ENCODE results near the gene HOMER2. TPM values are rescaled to one million over a fixed set of nuclear protein-coding genes. Genes with fewer than 3 reads are reported as not detected.

The HOMER2 gene
- total RNA-seq, 1 donor from 2014 or later, result 18.2 TPM

DNA sequence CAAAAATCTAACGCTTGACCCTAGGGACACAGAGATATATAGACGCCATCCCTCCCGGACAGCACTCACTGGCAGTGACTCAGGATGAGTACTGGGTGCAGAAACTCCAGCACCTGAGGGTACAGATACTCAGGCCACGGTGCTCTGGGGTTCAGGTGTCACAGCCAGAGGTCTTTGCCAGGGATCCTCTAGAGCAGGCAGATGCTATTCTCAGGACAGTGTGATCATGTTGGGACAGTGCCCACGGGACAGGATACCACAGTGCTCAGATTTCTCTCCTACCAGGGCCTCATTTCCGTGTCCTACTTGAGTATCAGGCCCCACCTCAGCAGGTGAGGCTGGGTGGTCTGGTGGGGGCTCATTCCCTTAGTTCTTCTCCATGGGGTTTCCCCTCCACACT lies 34.4 kb downstream of the HOMER2 start:
- no peak for DNase-seq (ENCODE audit: extremely low spot score in 2 of 2)
- Histone ChIP-seq H3K27ac (no peak overlapping the region), H3K4me1 (no peaks in the 10 kb centered on the region), H3K4me3 (no peak overlapping the region), H3K36me3 (no peaks in the 10 kb centered on the region), H3K27me3 (no peaks in the 10 kb centered on the region), H3K9me3 (no peaks in the 10 kb centered on the region)
- intact Hi-C loops (cut with DNase I), result no loop called here
- TF ChIP-seq, protein P1, sequence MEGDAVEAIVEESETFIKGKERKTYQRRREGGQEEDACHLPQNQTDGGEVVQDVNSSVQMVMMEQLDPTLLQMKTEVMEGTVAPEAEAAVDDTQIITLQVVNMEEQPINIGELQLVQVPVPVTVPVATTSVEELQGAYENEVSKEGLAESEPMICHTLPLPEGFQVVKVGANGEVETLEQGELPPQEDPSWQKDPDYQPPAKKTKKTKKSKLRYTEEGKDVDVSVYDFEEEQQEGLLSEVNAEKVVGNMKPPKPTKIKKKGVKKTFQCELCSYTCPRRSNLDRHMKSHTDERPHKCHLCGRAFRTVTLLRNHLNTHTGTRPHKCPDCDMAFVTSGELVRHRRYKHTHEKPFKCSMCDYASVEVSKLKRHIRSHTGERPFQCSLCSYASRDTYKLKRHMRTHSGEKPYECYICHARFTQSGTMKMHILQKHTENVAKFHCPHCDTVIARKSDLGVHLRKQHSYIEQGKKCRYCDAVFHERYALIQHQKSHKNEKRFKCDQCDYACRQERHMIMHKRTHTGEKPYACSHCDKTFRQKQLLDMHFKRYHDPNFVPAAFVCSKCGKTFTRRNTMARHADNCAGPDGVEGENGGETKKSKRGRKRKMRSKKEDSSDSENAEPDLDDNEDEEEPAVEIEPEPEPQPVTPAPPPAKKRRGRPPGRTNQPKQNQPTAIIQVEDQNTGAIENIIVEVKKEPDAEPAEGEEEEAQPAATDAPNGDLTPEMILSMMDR (IDR thresholded peaks at IDR 0.05), result no peak
- no peak for TF ChIP-seq POLR2A (IDR thresholded peaks at IDR 0.05)
- no peak for TF ChIP-seq POLR2AphosphoS5 (IDR thresholded peaks at IDR 0.05; ENCODE audit: insufficient read depth in 1 of 2, low read depth in 1 of 2)

DNA sequence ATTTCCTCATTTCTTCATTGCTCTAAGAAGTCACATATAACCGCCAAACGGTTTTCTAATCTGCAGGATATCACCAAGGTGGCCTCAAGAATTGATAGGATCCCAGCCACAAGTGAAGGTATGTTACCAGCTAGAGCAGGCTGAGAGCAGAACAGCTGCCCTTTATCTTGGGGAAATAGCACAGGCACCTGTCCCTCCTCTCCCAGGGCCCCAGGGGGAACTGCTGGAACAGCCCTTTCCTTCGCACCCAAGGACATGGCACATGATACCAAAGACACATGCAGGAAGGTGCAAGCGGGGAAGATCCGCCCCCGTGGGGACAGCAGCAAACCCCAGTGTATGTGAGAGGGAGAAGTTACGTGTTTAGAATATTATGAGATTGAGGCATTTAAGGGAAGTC lies 35.3 kb downstream of the HOMER2 start:
- H3K27me3 ChIP-seq, result no peaks in the 10 kb centered on the region
- H3K4me1 ChIP-seq, result no peaks in the 10 kb centered on the region
- no peak overlapping the region for H3K4me3 ChIP-seq
- no peak overlapping the region for H3K27ac ChIP-seq
- no peak for DNase-seq (ENCODE audit: extremely low spot score in 2 of 2)
- no peak for TF ChIP-seq POLR2AphosphoS5 (IDR thresholded peaks at IDR 0.05; ENCODE audit: insufficient read depth in 1 of 2, low read depth in 1 of 2)
- TF ChIP-seq POLR2A (IDR thresholded peaks at IDR 0.05), result no peak
- TF ChIP-seq, protein P1 (IDR thresholded peaks at IDR 0.05), result no peak
- no peaks in the 10 kb centered on the region for H3K36me3 ChIP-seq
- intact Hi-C loops (cut with DNase I), result no loop called here
- H3K9me3 ChIP-seq, result no peaks in the 10 kb centered on the region

DNA sequence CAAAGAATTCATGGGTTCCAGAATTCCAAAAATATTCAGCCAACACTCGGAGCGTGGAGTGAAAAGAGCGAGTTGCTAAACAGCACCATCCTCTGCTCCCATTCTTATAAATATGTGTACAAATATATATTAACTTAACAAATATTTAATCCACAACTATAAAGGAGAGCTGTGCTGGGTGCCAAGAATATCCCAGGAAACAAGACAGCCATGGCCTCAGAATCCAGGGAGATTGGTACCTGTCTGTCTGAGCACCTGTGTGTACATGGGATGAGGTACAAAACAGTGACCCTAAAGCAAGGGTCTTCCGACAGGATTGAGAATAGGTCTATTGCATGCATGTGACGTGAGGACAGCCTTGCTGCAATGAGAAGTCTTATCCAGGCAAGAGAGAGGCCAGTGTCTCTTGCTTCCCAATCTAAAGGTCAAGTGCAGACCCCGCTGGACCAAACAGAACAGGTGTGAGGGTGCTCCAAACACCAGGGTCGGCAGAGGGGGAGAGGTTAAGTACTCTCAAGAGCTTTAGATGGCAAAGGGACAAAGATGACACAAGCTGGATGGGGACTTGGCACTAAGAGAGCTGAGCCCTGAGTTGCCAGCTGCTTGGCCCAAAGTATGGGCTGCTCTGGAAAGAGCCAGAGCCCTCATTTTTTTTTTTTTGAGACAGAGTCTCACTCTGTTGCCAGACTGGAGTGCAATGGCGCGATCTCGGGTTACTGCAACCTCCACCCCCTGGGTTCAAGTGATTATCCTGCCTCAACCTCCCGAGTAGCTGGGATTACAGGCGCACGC lies 36.2 kb downstream of the HOMER2 start:
- Histone ChIP-seq H3K4me1 (no peaks in the 10 kb centered on the region), H3K4me3 (no peak overlapping the region), H3K36me3 (no peaks in the 10 kb centered on the region), H3K27ac (no peak overlapping the region), H3K9me3 (no peaks in the 10 kb centered on the region), H3K27me3 (no peaks in the 10 kb centered on the region)
- TF ChIP-seq, protein P1 (IDR thresholded peaks at IDR 0.05), result no peak
- TF ChIP-seq POLR2A (IDR thresholded peaks at IDR 0.05) (no peak), POLR2AphosphoS5 (IDR thresholded peaks at IDR 0.05; ENCODE audit: insufficient read depth in 1 of 2, low read depth in 1 of 2) (no peak)
- DNase-seq (ENCODE audit: extremely low spot score in 2 of 2), result no peak
- intact Hi-C loops (cut with DNase I), result no loop called here

DNA sequence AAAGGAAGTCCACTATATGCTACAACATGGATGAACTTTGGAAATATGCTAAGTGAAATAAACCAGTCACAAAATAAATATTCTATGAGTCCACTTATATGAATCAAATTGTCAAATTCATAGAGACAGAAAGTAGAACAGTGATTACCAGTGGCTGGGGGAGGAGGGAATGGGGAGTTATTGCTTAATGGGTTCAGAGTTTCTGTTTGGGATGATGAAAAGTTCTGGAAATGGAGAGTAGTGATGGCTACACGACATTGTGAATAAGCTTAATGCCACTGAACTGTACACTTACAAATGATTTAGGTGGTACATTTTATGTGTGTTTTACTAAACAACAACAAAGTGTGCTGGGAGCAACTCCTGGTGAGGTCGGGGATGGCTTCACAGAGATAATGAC lies 38.1 kb downstream of the HOMER2 start:
- H3K27ac ChIP-seq, result no peak overlapping the region
- intact Hi-C loops (cut with DNase I), result no loop called here
- H3K4me1 ChIP-seq, result no peaks in the 10 kb centered on the region
- no peaks in the 10 kb centered on the region for H3K36me3 ChIP-seq
- DNase-seq (ENCODE audit: extremely low spot score in 2 of 2), result no peak
- H3K4me3 ChIP-seq, result no peak overlapping the region
- H3K9me3 ChIP-seq, result no peaks in the 10 kb centered on the region
- TF ChIP-seq POLR2A (IDR thresholded peaks at IDR 0.05) (no peak), POLR2AphosphoS5 (IDR thresholded peaks at IDR 0.05; ENCODE audit: insufficient read depth in 1 of 2, low read depth in 1 of 2) (no peak)
- TF ChIP-seq, protein P1 (IDR thresholded peaks at IDR 0.05), result no peak
- no peaks in the 10 kb centered on the region for H3K27me3 ChIP-seq

DNA sequence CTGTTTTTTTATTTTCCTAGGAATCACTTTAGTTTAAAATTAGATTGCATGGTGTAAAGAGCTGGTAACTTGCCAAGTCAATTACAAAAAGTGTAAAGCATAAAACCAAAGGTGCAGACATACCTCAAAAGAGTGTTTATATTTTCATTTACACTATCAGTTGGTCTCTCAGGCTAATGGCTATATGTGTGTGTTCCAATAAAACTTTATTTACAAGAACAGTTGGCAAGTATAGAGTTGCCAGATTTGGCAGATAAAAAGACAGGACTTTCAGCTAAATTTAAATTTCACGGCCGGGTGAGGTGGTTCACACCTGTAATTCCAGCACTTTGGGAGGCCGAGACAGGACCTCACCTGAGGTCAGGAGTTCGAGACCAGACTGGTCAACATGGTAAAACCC lies 41.1 kb downstream of the HOMER2 start:
- intact Hi-C loops (cut with DNase I), result no loop called here
- H3K9me3 ChIP-seq, result no peaks in the 10 kb centered on the region
- DNase-seq (ENCODE audit: extremely low spot score in 2 of 2), result no peak
- H3K4me1 ChIP-seq, result no peaks in the 10 kb centered on the region
- TF ChIP-seq POLR2AphosphoS5 (IDR thresholded peaks at IDR 0.05; ENCODE audit: insufficient read depth in 1 of 2, low read depth in 1 of 2), result no peak
- TF ChIP-seq, protein P1 (IDR thresholded peaks at IDR 0.05), result no peak
- TF ChIP-seq POLR2A (IDR thresholded peaks at IDR 0.05), result no peak
- H3K27ac ChIP-seq, result no peak overlapping the region
- no peak overlapping the region for H3K4me3 ChIP-seq
- H3K27me3 ChIP-seq, result no peaks in the 10 kb centered on the region
- no peaks in the 10 kb centered on the region for H3K36me3 ChIP-seq

All from vagina (tissue), 2 donors.